GM12891 (cell line): ENCODE results near the gene PALM3.

Experiments
- POLR2A ChIP-seq: IDR thresholded peaks from 2 replicates; pipeline ENCODE4 v1.6.1; 2011; ENCODE audit warnings: low read depth, low read length, control low read depth
- TAF1 ChIP-seq: IDR thresholded peaks from 2 replicates; pipeline ENCODE4 v1.6.1; 2011; ENCODE audit warnings: low read depth, low read length, control low read depth

- no peak for TF ChIP-seq TAF1
- TF ChIP-seq POLR2A = no peak
These were observed 28.0 kb upstream of the PALM3 start for GRCh38 chr19:14089662-14090508.
